ENCODE results near the gene SNTA1.

The SNTA1 gene

GRCh38 chr20:33359399-33360261, 83.9 kb downstream of the SNTA1 start:
- H3K36me3 Mint-ChIP-seq (ENCODE audit: low read depth) = peaks cover 53% of the 10 kb centered on the region
- H3K4me1 Mint-ChIP-seq = no peaks in the 10 kb centered on the region
- H3K27me3 Mint-ChIP-seq (ENCODE audit: low read depth, poor library complexity) = no peaks in the 10 kb centered on the region
- no peak for TF ChIP-seq CTCF (IDR thresholded peaks at IDR 0.05)
- no peak for DNase-seq
- H3K4me3 Mint-ChIP-seq = no peak overlapping the region
- peak overlapping the region; percentile 5 for H3K27ac Mint-ChIP-seq
- H3K9me3 Mint-ChIP-seq = no peaks in the 10 kb centered on the region
